Esophagus (tissue), 2 donors: ENCODE measurements around the gene SOBP. TPM values are rescaled to one million over a fixed set of nuclear protein-coding genes. Genes with fewer than 3 reads are reported as not detected.

Experiments
- H3K27ac ChIP-seq, 2 donors: one replicate each; pipeline ENCODE4 v1.5.1; 2013; ENCODE audit warnings: low read depth in 2 of 2, mild to moderate bottlenecking in 2 of 2, inconsistent platforms in 1 of 2, low read length in 1 of 2, moderate library complexity in 1 of 2
- H3K27me3 ChIP-seq, 2 donors: one replicate each; pipeline ENCODE4 v1.6.1; 2013; ENCODE audit warnings: low read length in 2 of 2, control low read depth in 1 of 2, mild to moderate bottlenecking in 1 of 2; ENCODE audit not compliant: insufficient read depth in 2 of 2, control insufficient read depth in 1 of 2
- H3K36me3 ChIP-seq, 2 donors: one replicate each; pipeline ENCODE4 v1.6.1; 2013; ENCODE audit warnings: low read length in 1 of 2; ENCODE audit not compliant: control insufficient read depth in 2 of 2, insufficient read depth in 2 of 2
- H3K4me1 ChIP-seq, 2 donors: one replicate each; pipeline ENCODE4 v1.6.1; 2013; ENCODE audit warnings: low read length in 1 of 2; ENCODE audit not compliant: control insufficient read depth in 2 of 2, insufficient read depth in 2 of 2
- H3K4me3 ChIP-seq, 2 donors: one replicate each; pipeline ENCODE4 v1.5.1; 2013; ENCODE audit warnings: low read length in 2 of 2, mild to moderate bottlenecking in 2 of 2, low read depth in 1 of 2, moderate library complexity in 1 of 2
- H3K9me3 ChIP-seq, 2 donors: one replicate each; pipeline ENCODE4 v1.6.1; 2013; ENCODE audit warnings: mild to moderate bottlenecking in 2 of 2, low read depth in 1 of 2, low read length in 1 of 2, moderate library complexity in 1 of 2; ENCODE audit not compliant: control insufficient read depth in 2 of 2, insufficient read depth in 1 of 2
- WGBS, 2 donors: extraction: QIAGEN DNeasy Blood & Tissue Kit; methylation state at CpG; one replicate each; pipeline ENCODE4 v1.1.7; 2013; 5-methylcytosine and 5-hydroxymethylcytosine counted together
- polyA plus RNA-seq, 2 donors: library from polyadenylated mRNA; stranded (reverse); fragments of 200-250 nt; gene quantifications; one replicate each; pipeline ENCODE4 v1.2.3, GENCODE V29; 2013
- donor health status: healthy with polysubstance abuse.
- donor health status: Bipolar disorder and iron deficiency.

Gene SOBP
- polyA plus RNA-seq, 2 donors, result 0.59 to 0.84 TPM

- Histone ChIP-seq H3K4me1 (no peaks in the 10 kb centered on the region), H3K4me3 (no peak overlapping the region), H3K9me3 (no peaks in the 10 kb centered on the region), H3K36me3 (no peaks in the 10 kb centered on the region), H3K27me3 (no peaks in the 10 kb centered on the region), H3K27ac (no peak overlapping the region)
- 86 to 89% methylated on average over 6 of the region's 6 CpGs for WGBS, 2 donors
Observed at GRCh38 chr6:107663308-107663707, 173.4 kb downstream of the SOBP start.

GRCh38 chr6:107665382-107665781 is 175.5 kb downstream of the SOBP start:
- 69 to 73% methylated on average over 4 of the region's 4 CpGs for WGBS, 2 donors
- Histone ChIP-seq H3K27me3 (no peaks in the 10 kb centered on the region), H3K4me1 (no peaks in the 10 kb centered on the region), H3K9me3 (no peaks in the 10 kb centered on the region), H3K27ac (no peak overlapping the region), H3K36me3 (no peaks in the 10 kb centered on the region), H3K4me3 (no peak overlapping the region)

- no peak overlapping the region for H3K27ac ChIP-seq
- no peaks in the 10 kb centered on the region for H3K36me3 ChIP-seq
- H3K9me3 ChIP-seq, result no peaks in the 10 kb centered on the region
- 71 to 83% methylated on average over 15 of the region's 15 CpGs for WGBS, 2 donors
- H3K4me1 ChIP-seq, result peaks cover 0 to 4% of the 10 kb centered on the region in 2 donors
- H3K4me3 ChIP-seq, result no peak overlapping the region
- no peaks in the 10 kb centered on the region for H3K27me3 ChIP-seq
Observed at GRCh38 chr6:107666084-107666980, 176.4 kb downstream of the SOBP start.

- no peak overlapping the region for H3K4me3 ChIP-seq
- no peaks in the 10 kb centered on the region for H3K27me3 ChIP-seq
- no peak overlapping the region for H3K27ac ChIP-seq
- H3K9me3 ChIP-seq, result no peaks in the 10 kb centered on the region
- H3K36me3 ChIP-seq, result no peaks in the 10 kb centered on the region
- H3K4me1 ChIP-seq, result peaks cover 0 to 4% of the 10 kb centered on the region in 2 donors
- WGBS, 2 donors, result 87 to 91% methylated on average over 13 of the region's 13 CpGs
Observed at GRCh38 chr6:107666981-107667601, 177.2 kb downstream of the SOBP start.

GRCh38 chr6:107667790-107668189 is 177.9 kb downstream of the SOBP start:
- Histone ChIP-seq H3K4me3 (no peak overlapping the region), H3K27me3 (no peaks in the 10 kb centered on the region), H3K4me1 (peaks cover 0 to 4% of the 10 kb centered on the region in 2 donors), H3K27ac (no peak overlapping the region), H3K36me3 (no peaks in the 10 kb centered on the region), H3K9me3 (no peaks in the 10 kb centered on the region)
- WGBS, 2 donors, result 89 to 90% methylated on average over 3 of the region's 3 CpGs

GRCh38 chr6:107668743-107669474 is 179.0 kb downstream of the SOBP start:
- H3K4me1 ChIP-seq, result peaks cover 0 to 4% of the 10 kb centered on the region in 2 donors
- H3K27me3 ChIP-seq, result no peaks in the 10 kb centered on the region
- WGBS, 2 donors, result 74 to 76% methylated on average over 23 of the region's 23 CpGs
- H3K27ac ChIP-seq, result no peak overlapping the region
- H3K36me3 ChIP-seq, result no peaks in the 10 kb centered on the region
- no peak overlapping the region for H3K4me3 ChIP-seq
- no peaks in the 10 kb centered on the region for H3K9me3 ChIP-seq

GRCh38 chr6:107670792-107671199 is 180.9 kb downstream of the SOBP start:
- Histone ChIP-seq H3K27ac (no peak overlapping the region), H3K27me3 (no peaks in the 10 kb centered on the region), H3K4me3 (no peak overlapping the region), H3K4me1 (peaks cover 0 to 4% of the 10 kb centered on the region in 2 donors), H3K9me3 (no peaks in the 10 kb centered on the region), H3K36me3 (no peaks in the 10 kb centered on the region)
- WGBS, 2 donors, result 27 to 32% methylated on average over 9 of the region's 9 CpGs

- H3K4me1 ChIP-seq, result peaks cover 0 to 4% of the 10 kb centered on the region in 2 donors
- H3K27ac ChIP-seq, result no peak overlapping the region
- H3K36me3 ChIP-seq, result no peaks in the 10 kb centered on the region
- no peaks in the 10 kb centered on the region for H3K9me3 ChIP-seq
- H3K4me3 ChIP-seq, result no peak overlapping the region
- no peaks in the 10 kb centered on the region for H3K27me3 ChIP-seq
- WGBS, 2 donors, result 77 to 79% methylated on average over 12 to 13 of the region's 13 CpGs
Observed at GRCh38 chr6:107673076-107673494, 183.2 kb downstream of the SOBP start.

GRCh38 chr6:107674995-107675738 is 185.2 kb downstream of the SOBP start:
- Histone ChIP-seq H3K4me3 (no peak overlapping the region), H3K27ac (no peak overlapping the region), H3K4me1 (peaks cover 0 to 4% of the 10 kb centered on the region in 2 donors), H3K36me3 (no peaks in the 10 kb centered on the region), H3K9me3 (no peaks in the 10 kb centered on the region), H3K27me3 (no peaks in the 10 kb centered on the region)
- WGBS, 2 donors, result 7 to 8% methylated on average over 15 of the region's 15 CpGs
